Kidney epithelial cell (primary cell): Measurements from ENCODE around the gene NYAP1. TPM values are rescaled to one million over a fixed set of nuclear protein-coding genes. Genes with fewer than 3 reads are reported as not detected.

Experiments used
- DNase-seq: peaks from one replicate; pipeline ENCODE4 v3.0.0-alpha.2; 2010; ENCODE audit warnings: low read depth
- H3K27me3 ChIP-seq: 2 replicates; pipeline ENCODE4 v1.6.0; 2011; ENCODE audit warnings: low read length; ENCODE audit not compliant: control insufficient read depth, insufficient read depth
- H3K36me3 ChIP-seq: 2 replicates; pipeline ENCODE4 v1.5.1; 2011; ENCODE audit warnings: low read length; ENCODE audit not compliant: control insufficient read depth, insufficient read depth
- H3K4me3 ChIP-seq: 2 replicates; pipeline ENCODE4 v1.5.1; 2011; ENCODE audit warnings: low read depth, mild to moderate bottlenecking, control low read depth, low read length
- total RNA-seq: library from RNA; depleted of rRNA; stranded (reverse); fragments of >200 nt; gene quantifications from 2 replicates; pipeline ENCODE4 v1.2.3, GENCODE V29; 2015
- TF ChIP-seq, protein P1 (sequence below): IDR thresholded peaks from 2 replicates; pipeline ENCODE4 v1.5.1; 2011; ENCODE audit warnings: mild to moderate bottlenecking, moderate library complexity, low read length, control low read depth, inconsistent platforms; ENCODE audit not compliant: insufficient read depth, poor library complexity, severe bottlenecking

Gene NYAP1
- total RNA-seq, 1 donor from 2014 or later, result 0.46 TPM

DNA sequence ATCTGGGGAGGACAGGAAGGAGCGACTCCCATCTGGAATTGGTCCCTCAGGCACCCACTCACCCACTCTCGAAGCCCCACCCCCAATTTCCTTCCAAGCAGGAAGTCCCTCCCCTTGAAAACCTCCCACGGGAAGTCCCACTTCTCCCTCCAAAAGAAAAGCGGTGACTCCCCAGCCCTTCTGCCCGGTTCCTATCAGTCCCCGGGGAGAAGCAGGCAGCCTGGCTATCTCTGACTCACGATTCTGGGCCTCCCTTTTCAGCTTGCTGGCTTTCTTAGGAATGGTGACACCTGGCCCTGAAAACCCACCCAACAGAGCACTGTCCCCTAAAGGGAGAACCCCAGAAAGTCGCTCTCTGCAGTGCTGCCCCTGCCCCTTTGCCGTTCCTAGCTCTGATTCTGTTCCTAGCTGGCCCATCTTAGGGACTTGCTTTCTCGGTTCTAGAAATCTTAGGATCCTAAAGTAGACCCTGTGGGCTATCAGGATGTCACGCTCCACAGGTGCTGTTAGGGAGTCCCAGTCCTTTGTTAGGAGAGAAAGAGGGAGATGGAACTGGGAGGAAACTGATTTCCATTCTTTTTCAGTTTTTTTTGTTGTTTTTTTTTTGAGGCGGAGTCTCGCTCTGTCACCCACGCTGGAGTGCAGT is 10.8 kb upstream of the NYAP1 start:
- no peaks in the 10 kb centered on the region for H3K27me3 ChIP-seq
- TF ChIP-seq, protein P1, sequence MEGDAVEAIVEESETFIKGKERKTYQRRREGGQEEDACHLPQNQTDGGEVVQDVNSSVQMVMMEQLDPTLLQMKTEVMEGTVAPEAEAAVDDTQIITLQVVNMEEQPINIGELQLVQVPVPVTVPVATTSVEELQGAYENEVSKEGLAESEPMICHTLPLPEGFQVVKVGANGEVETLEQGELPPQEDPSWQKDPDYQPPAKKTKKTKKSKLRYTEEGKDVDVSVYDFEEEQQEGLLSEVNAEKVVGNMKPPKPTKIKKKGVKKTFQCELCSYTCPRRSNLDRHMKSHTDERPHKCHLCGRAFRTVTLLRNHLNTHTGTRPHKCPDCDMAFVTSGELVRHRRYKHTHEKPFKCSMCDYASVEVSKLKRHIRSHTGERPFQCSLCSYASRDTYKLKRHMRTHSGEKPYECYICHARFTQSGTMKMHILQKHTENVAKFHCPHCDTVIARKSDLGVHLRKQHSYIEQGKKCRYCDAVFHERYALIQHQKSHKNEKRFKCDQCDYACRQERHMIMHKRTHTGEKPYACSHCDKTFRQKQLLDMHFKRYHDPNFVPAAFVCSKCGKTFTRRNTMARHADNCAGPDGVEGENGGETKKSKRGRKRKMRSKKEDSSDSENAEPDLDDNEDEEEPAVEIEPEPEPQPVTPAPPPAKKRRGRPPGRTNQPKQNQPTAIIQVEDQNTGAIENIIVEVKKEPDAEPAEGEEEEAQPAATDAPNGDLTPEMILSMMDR, result no peak
- peaks cover 2% of the 10 kb centered on the region for H3K36me3 ChIP-seq
- H3K4me3 ChIP-seq, result no peak overlapping the region
- DNase-seq, result no peak

DNA sequence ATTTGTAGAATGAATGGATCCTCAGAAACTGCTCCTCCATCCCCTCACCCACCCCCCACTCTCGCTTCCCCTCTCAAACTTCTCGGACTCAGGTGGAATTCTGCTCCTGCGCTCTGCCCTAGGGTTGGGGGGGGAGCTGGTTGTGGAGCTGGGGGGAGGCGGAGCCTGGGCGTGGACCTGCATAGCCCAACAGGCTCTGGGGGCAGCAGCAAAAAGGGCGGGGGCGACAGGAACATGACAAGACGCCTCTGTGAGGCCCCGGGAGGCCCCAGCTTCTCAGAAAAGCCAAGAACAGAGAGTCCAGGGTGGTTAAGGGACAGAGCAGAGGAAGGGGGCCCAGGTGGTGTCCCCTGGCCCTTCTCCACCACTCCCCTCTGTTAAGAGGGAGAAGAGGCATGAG is 8.2 kb upstream of the NYAP1 start:
- Histone ChIP-seq H3K4me3 (no peak overlapping the region), H3K36me3 (peaks cover 2% of the 10 kb centered on the region), H3K27me3 (no peaks in the 10 kb centered on the region)
- TF ChIP-seq, protein P1, result no peak
- DNase-seq, result no peak

DNA sequence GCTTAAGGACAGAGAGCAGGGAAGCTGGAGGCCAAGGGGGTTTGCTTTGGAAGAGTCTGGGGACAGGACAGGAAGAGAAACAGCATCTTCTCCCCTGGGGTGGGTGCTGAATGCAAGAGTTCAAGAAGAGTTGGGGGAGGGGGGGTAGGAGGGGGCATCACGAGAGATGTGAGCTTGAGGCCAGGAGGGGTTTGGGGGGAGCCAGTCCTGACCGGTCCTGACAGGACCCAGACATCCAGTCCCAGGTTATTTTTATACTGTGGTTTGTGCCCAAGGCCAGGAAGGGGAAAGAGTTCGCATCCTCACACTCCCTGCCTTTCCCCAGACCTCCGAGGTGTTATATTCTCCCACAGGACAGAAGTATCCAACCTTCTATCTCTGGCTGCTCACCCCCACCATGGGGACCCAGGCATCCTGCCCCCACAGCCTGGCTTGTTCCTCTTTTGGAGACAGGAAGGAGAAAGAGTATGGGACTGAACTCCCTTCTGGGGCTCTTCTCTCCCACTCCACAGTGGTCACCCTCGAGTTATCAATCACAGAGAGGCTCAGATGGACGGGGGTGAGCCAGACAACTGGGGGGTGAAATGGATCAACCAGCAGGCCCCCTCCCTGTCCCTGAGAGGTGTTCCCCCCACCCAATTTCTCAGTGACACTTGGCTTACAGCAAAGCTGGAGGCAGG is 7.5 kb upstream of the NYAP1 start:
- Histone ChIP-seq H3K27me3 (no peaks in the 10 kb centered on the region), H3K4me3 (no peak overlapping the region), H3K36me3 (peaks cover 2% of the 10 kb centered on the region)
- DNase-seq, result no peak
- TF ChIP-seq, protein P1, result no peak

DNA sequence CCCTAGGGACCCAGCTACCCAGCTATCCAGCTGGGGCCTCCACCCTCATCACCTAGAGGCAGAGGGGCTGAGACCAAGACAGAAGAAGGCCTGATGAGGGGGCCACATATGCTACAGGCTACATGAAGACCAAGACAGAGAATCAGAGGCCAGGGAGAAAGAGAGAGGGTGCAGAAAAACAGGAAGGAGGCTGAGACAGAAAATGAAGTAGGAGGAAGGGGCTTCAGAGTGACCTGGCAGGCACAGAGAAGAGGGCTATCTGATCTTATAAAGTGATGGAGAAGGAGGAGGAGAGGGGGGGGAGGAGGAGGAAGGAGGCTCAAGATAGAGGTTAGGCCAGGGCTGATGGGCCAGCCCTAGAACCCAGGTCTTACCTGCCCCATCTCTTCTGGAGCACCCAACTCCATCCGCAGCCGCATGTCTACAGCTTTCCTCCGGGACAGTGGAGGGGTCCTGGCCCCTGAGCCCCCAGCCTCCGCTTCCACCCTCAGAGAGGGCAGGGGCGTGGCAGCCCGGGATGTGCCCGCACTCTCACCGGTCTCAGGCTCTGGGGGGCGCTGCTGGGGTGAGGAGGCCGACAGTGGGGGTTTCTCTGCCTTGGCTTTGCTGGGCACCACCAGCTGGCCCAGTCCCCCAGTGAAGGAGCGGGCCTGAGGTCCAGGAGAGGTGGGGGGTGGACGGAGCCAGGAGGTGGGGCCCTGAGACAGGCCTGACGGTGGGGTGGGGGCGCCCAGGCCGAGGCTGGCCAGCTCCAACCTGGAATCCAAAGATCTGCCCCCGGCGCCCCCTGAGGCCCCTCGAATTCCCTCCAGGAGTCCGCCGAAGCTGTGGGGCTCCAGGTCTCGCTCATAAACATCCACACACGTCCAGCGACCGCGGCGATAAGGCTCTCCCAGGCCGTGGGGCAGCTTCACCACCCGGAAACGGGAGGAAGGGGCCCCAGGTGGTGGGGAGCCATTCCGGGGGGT is 6.5 kb upstream of the NYAP1 start:
- H3K36me3 ChIP-seq, result peaks cover 2% of the 10 kb centered on the region
- DNase-seq, result no peak
- H3K4me3 ChIP-seq, result peak overlapping the region; percentile 81
- no peaks in the 10 kb centered on the region for H3K27me3 ChIP-seq
- TF ChIP-seq, protein P1, result peak; percentile 45

DNA sequence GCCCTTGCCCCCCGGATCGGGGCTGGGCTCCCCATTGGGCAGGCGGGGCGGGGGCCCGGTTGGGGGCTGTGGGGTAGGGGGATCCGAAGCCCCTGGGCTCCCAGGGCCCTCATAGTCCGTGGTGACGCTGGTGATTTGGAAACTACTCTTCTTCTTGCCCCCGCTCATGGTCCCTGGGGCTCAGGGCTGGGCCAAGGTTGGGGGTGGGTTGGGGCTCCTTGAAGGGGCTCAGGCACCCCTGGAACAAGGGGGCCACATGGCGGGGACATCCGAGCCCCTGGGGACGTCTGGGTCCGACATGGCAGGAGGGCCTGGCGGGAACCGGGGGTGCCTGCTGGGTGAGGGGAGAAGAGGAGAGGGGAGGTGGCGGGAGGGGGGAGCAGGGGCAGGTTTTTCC is 5.9 kb upstream of the NYAP1 start:
- TF ChIP-seq, protein P1, result no peak
- H3K36me3 ChIP-seq, result peaks cover 2% of the 10 kb centered on the region
- DNase-seq, result no peak
- H3K4me3 ChIP-seq, result peak overlapping the region; percentile 81
- no peaks in the 10 kb centered on the region for H3K27me3 ChIP-seq
